Measurements from ENCODE around the gene CHEK2. TPM values are rescaled to one million over a fixed set of nuclear protein-coding genes. Genes with fewer than 3 reads are reported as not detected.

Gene CHEK2
- polyA plus RNA-seq, 1 donor from 2014 or later = 3.1 TPM

DNA sequence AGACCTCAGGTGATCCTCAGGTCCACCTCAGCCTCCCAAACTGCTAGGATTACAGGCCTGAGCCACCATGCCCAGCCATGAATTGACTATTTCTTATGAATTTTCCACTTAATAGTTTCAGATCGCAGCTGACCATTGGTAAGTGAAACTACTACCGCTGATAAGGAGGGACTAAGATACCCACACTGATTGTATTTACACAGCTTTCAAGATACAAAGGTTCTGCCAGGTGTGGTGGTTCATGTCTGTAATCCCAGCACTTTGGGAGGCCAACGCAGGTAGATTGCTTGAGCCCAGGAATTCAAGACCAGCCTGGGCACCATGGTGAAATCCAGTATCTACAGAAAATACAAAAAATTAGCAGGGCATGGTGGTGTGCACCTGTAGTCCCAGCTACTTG, 3.9 kb downstream of the CHEK2 start:
- H3K79me2 ChIP-seq (replicated peaks; ENCODE audit: insufficient read depth, low read length) = no peaks in the 10 kb centered on the region
- H3K9ac ChIP-seq (ENCODE audit: low read length) = no peak overlapping the region
- H2AFZ ChIP-seq (ENCODE audit: low read depth, low read length) = no peak overlapping the region
- no peaks in the 10 kb centered on the region for H3F3A ChIP-seq (ENCODE audit: insufficient read depth, low read length, poor library complexity, severe bottlenecking)
- TF ChIP-seq TAF1 (IDR thresholded peaks at IDR 0.05; ENCODE audit: low read depth) (no peak), SMC3 (conservative IDR thresholded peaks at IDR 0.05; ENCODE audit: poor library complexity) (no peak), MXI1 (conservative IDR thresholded peaks at IDR 0.05; ENCODE audit: poor library complexity, severe bottlenecking) (no peak), RAD21 (conservative IDR thresholded peaks at IDR 0.05) (no peak), EP300 (conservative IDR thresholded peaks at IDR 0.05; ENCODE audit: poor library complexity, severe bottlenecking) (no peak), EZH2 (IDR thresholded peaks at IDR 0.05; ENCODE audit: borderline replicate concordance, insufficient read depth, low read length, poor library complexity, severe bottlenecking) (no peak), POLR2AphosphoS5 (IDR thresholded peaks at IDR 0.05) (no peak)
- TF ChIP-seq, protein P1, sequence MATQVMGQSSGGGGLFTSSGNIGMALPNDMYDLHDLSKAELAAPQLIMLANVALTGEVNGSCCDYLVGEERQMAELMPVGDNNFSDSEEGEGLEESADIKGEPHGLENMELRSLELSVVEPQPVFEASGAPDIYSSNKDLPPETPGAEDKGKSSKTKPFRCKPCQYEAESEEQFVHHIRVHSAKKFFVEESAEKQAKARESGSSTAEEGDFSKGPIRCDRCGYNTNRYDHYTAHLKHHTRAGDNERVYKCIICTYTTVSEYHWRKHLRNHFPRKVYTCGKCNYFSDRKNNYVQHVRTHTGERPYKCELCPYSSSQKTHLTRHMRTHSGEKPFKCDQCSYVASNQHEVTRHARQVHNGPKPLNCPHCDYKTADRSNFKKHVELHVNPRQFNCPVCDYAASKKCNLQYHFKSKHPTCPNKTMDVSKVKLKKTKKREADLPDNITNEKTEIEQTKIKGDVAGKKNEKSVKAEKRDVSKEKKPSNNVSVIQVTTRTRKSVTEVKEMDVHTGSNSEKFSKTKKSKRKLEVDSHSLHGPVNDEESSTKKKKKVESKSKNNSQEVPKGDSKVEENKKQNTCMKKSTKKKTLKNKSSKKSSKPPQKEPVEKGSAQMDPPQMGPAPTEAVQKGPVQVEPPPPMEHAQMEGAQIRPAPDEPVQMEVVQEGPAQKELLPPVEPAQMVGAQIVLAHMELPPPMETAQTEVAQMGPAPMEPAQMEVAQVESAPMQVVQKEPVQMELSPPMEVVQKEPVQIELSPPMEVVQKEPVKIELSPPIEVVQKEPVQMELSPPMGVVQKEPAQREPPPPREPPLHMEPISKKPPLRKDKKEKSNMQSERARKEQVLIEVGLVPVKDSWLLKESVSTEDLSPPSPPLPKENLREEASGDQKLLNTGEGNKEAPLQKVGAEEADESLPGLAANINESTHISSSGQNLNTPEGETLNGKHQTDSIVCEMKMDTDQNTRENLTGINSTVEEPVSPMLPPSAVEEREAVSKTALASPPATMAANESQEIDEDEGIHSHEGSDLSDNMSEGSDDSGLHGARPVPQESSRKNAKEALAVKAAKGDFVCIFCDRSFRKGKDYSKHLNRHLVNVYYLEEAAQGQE (IDR thresholded peaks at IDR 0.05; ENCODE audit: borderline replicate concordance) = no peak
- TF ChIP-seq, protein P2, sequence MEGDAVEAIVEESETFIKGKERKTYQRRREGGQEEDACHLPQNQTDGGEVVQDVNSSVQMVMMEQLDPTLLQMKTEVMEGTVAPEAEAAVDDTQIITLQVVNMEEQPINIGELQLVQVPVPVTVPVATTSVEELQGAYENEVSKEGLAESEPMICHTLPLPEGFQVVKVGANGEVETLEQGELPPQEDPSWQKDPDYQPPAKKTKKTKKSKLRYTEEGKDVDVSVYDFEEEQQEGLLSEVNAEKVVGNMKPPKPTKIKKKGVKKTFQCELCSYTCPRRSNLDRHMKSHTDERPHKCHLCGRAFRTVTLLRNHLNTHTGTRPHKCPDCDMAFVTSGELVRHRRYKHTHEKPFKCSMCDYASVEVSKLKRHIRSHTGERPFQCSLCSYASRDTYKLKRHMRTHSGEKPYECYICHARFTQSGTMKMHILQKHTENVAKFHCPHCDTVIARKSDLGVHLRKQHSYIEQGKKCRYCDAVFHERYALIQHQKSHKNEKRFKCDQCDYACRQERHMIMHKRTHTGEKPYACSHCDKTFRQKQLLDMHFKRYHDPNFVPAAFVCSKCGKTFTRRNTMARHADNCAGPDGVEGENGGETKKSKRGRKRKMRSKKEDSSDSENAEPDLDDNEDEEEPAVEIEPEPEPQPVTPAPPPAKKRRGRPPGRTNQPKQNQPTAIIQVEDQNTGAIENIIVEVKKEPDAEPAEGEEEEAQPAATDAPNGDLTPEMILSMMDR (IDR thresholded peaks at IDR 0.05; ENCODE audit: poor library complexity, severe bottlenecking) = no peak
- H3K4me3 ChIP-seq (ENCODE audit: low read length) = no peak overlapping the region
- H3K27ac ChIP-seq (ENCODE audit: low read length) = no peak overlapping the region
- H3K4me2 ChIP-seq (ENCODE audit: low read length) = no peak overlapping the region
- no peaks in the 10 kb centered on the region for H3K36me3 ChIP-seq (ENCODE audit: insufficient read depth, low read length)
- no peaks in the 10 kb centered on the region for H3K9me2 ChIP-seq (ENCODE audit: insufficient read depth, low read length)
- H4K20me1 ChIP-seq (ENCODE audit: insufficient read depth) = no peaks in the 10 kb centered on the region
- no peaks in the 10 kb centered on the region for H3K27me3 ChIP-seq (ENCODE audit: insufficient read depth, low read depth, low read length)
- H3K9me3 ChIP-seq (ENCODE audit: low read length) = no peaks in the 10 kb centered on the region

DNA sequence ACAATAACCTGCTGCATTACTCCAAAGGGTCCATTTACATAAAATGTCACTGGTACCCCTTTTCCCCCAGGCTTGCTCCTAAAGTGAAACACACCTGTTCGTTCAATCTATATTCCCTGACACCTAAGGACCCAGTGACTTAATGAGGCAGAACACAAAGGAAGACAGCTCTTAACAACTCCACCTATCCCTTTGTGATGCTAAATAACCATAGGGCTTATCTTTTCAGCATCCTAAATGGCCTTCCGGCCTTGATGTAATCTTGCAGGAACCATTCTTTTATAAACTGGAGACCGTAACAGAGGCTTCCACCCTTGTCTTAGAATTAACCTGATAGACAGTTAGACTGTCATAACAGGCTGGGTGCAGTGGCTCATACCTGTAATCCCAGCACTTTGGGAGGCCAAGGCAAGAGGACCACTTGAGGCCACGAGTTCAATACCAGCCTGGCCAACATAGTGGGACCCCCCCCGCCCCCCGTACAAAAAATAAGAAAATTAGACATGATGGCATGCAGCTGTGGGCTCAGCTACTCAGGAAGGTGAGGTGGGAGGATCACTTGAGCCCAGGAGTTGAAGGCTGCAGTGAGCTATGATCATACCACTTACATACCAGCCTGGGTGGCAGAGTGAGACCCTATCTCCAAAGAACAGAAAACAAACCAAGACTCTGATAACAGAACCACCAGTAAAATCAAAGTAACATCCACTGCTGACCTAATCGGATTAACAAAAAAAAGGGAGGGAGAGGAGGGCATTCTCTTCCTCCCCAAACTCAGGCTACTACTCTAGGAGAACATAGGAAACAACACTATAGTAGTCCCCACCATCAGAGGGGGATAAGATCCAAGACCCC, 5.1 kb downstream of the CHEK2 start:
- no peaks in the 10 kb centered on the region for H3K27me3 ChIP-seq (ENCODE audit: insufficient read depth, low read depth, low read length)
- H3K9me3 ChIP-seq (ENCODE audit: low read length) = no peaks in the 10 kb centered on the region
- no peaks in the 10 kb centered on the region for H3F3A ChIP-seq (ENCODE audit: insufficient read depth, low read length, poor library complexity, severe bottlenecking)
- H3K9ac ChIP-seq (ENCODE audit: low read length) = no peak overlapping the region
- TF ChIP-seq EP300 (conservative IDR thresholded peaks at IDR 0.05; ENCODE audit: poor library complexity, severe bottlenecking) = no peak
- no peak for TF ChIP-seq TAF1 (IDR thresholded peaks at IDR 0.05; ENCODE audit: low read depth)
- TF ChIP-seq, protein P1 (IDR thresholded peaks at IDR 0.05; ENCODE audit: borderline replicate concordance) = no peak
- TF ChIP-seq EZH2 (IDR thresholded peaks at IDR 0.05; ENCODE audit: borderline replicate concordance, insufficient read depth, low read length, poor library complexity, severe bottlenecking) = no peak
- TF ChIP-seq POLR2AphosphoS5 (IDR thresholded peaks at IDR 0.05) = no peak
- TF ChIP-seq SMC3 (conservative IDR thresholded peaks at IDR 0.05; ENCODE audit: poor library complexity) = no peak
- TF ChIP-seq, protein P2 (IDR thresholded peaks at IDR 0.05; ENCODE audit: poor library complexity, severe bottlenecking) = no peak
- TF ChIP-seq MXI1 (conservative IDR thresholded peaks at IDR 0.05; ENCODE audit: poor library complexity, severe bottlenecking) = no peak
- TF ChIP-seq RAD21 (conservative IDR thresholded peaks at IDR 0.05) = no peak
- no peak overlapping the region for H3K4me2 ChIP-seq (ENCODE audit: low read length)
- H4K20me1 ChIP-seq (ENCODE audit: insufficient read depth) = no peaks in the 10 kb centered on the region
- H3K36me3 ChIP-seq (ENCODE audit: insufficient read depth, low read length) = no peaks in the 10 kb centered on the region
- H3K79me2 ChIP-seq (replicated peaks; ENCODE audit: insufficient read depth, low read length) = no peaks in the 10 kb centered on the region
- no peak overlapping the region for H3K4me3 ChIP-seq (ENCODE audit: low read length)
- no peak overlapping the region for H2AFZ ChIP-seq (ENCODE audit: low read depth, low read length)
- H3K27ac ChIP-seq (ENCODE audit: low read length) = no peak overlapping the region
- H3K9me2 ChIP-seq (ENCODE audit: insufficient read depth, low read length) = no peaks in the 10 kb centered on the region

Measured in neural cell (in vitro differentiated cells).